PC-9 (cell line): Measurements from ENCODE around the gene CPN1. TPM values are rescaled to one million over a fixed set of nuclear protein-coding genes. Genes with fewer than 3 reads are reported as not detected.
"Not testable (repeated sequence)": the region's sequence is repeated elsewhere in the genome, so short reads cannot be mapped to it uniquely, and the experiment has no call there.

Experiments
- BruUV-seq: library from RNA; stranded (reverse); fragments of 400-500 nt; replicated peaks from 2 replicates; lab custom pipeline; 2021; lab: Mats Ljungman, UMichigan
- CTCF ChIA-PET: fragments of 300-600 bp; sonication (Branson Sonifier 250); formaldehyde crosslinking; loops from one replicate; lab custom pipeline; 2022; ENCODE audit warnings: antibody characterized with exemption; lab: Charles Lee
- POLR2A ChIA-PET: fragments of 300-600 bp; sonication (Branson Sonifier 250); formaldehyde crosslinking; loops from one replicate; lab custom pipeline; 2022; ENCODE audit warnings: antibody characterized with exemption; ENCODE audit not compliant: unreplicated experiment; lab: Charles Lee
- DNase-seq, 2 experiments: peaks; one replicate each; pipeline versions ENCODE4 v3.0.0 to v3.0.0-alpha.2; 2015 to 2022; ENCODE audit warnings: mixed read lengths in 1 of 2
- H2AFZ ChIP-seq: fragments of 200-600 bp; sonication (generic); 2 replicates; pipeline ENCODE4 v1.8.1; 2017; ENCODE audit warnings: antibody characterized with exemption
- H3F3A ChIP-seq: fragments of 200-600 bp; sonication (generic); 2 replicates; pipeline ENCODE4 v1.8.1; 2017; ENCODE audit warnings: antibody characterized with exemption, mild to moderate bottlenecking, low read depth; ENCODE audit not compliant: insufficient read depth
- H3K27ac ChIP-seq: fragments of 200-600 bp; sonication (generic); 2 replicates; pipeline ENCODE4 v1.6.1; 2016; ENCODE audit warnings: mixed run types
- H3K27me3 ChIP-seq: fragments of 200-600 bp; sonication (generic); 2 replicates; pipeline ENCODE4 v1.6.1; 2016; ENCODE audit warnings: low read depth, mixed run types; ENCODE audit not compliant: insufficient read depth
- H3K36me3 ChIP-seq: fragments of 200-600 bp; sonication (generic); 2 replicates; pipeline ENCODE4 v1.6.1; 2016; ENCODE audit warnings: low read depth, mixed run types
- H3K4me1 ChIP-seq: fragments of 200-600 bp; sonication (generic); replicated peaks from 2 replicates; pipeline ENCODE4 v1.6.1; 2016; ENCODE audit warnings: mixed run types; ENCODE audit not compliant: insufficient read depth
- H3K4me2 ChIP-seq: fragments of 200-600 bp; sonication (generic); 2 replicates; pipeline ENCODE4 v1.6.1; 2017; ENCODE audit warnings: mixed run types
- H3K4me3 ChIP-seq: fragments of 200-600 bp; sonication (generic); 2 replicates; pipeline ENCODE4 v1.6.1; 2016; ENCODE audit warnings: mixed run types
- H3K79me2 ChIP-seq: fragments of 200-600 bp; sonication (generic); 2 replicates; pipeline ENCODE4 v1.6.1; 2017; ENCODE audit warnings: low read depth, mixed run types
- H3K9me2 ChIP-seq: fragments of 200-600 bp; sonication (generic); 2 replicates; pipeline ENCODE4 v1.8.1; 2017; ENCODE audit warnings: mild to moderate bottlenecking; ENCODE audit not compliant: insufficient read depth
- H3K9me3 ChIP-seq: fragments of 200-600 bp; sonication (generic); 2 replicates; pipeline ENCODE4 v1.8.1; 2016; ENCODE audit warnings: low read depth; ENCODE audit not compliant: insufficient read depth
- H4K20me1 ChIP-seq: fragments of 200-600 bp; sonication (generic); 2 replicates; pipeline ENCODE4 v1.8.1; 2017; ENCODE audit not compliant: insufficient read depth
- EZH2 ChIP-seq: fragments of 200-600 bp; sonication (generic); IDR thresholded peaks from 2 replicates; pipeline ENCODE4 v1.8.0; 2017; ENCODE audit warnings: antibody characterized with exemption, low read depth
- intact Hi-C: fragments of 100-400 bp; cut with micrococcal nuclease; formaldehyde crosslinking; loops from one replicate; pipeline ENCODE4 v1.10.0; 2022; ENCODE audit not compliant: unreplicated experiment
- total RNA-seq: library from RNA; stranded (reverse); gene quantifications from 2 replicates; pipeline ENCODE4 v1.2.3, GENCODE V29; 2021
- TF ChIP-seq, protein P1 (sequence below): fragments of 200-600 bp; sonication (generic); conservative IDR thresholded peaks from 2 replicates; pipeline ENCODE4 v1.6.1; 2017; ENCODE audit warnings: mixed run types, antibody characterized with exemption, mild to moderate bottlenecking, moderate library complexity

Gene CPN1
- total RNA-seq, 1 experiment from 2014 or later: not detected

DNA sequence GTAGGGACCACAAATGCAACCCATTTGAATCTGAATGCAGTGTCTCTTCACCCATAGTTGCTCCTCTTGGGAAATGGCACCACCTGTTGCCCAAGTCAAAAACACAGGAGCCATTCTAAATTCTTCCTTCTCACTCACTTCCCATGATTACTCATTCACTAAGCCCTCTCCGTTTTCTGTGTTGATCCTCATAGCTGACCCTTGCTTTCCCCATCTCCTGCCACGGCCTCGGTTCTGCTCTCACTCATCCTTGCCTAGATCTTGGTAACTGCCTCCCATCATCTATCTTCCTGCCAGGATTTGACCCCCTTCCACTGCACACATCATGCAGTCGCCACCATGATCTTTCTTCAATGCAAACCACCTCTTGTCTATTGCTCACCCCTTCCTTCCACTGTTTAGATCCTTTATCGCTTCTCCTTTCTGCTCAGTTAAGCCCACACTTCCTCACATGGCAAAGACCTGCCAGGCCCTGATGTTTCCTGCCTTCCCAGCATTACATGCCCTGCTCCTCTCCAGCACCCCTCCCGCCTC lies 19.0 kb upstream of the CPN1 start:
- no peak overlapping the region for H3K4me2 ChIP-seq
- POLR2A ChIA-PET: no interaction called here

DNA sequence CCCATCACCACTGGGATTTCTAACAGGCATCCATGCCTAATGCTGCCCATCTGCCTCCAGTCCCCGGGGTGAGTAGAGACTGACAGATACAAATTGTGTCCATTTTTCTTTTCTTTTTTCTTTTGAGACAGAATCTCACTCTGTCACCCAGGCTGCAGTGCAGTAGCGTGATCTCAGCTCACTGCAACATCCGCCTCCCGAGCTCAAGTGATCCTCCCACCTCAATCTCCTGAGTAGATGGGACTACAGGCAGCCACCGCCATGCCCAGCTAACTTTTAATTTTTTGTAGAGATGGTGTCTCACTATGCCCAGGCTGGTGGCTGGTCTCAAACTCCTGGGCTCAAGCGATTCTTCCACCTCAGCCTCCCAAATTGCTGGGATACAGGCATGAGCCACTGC lies 7.6 kb upstream of the CPN1 start:
- CTCF ChIA-PET: no interaction called here
- H3K36me3 ChIP-seq: no peaks in the 10 kb centered on the region
- no peak overlapping the region for H3K27ac ChIP-seq
- H3F3A ChIP-seq: no peaks in the 10 kb centered on the region
- no peaks in the 10 kb centered on the region for H3K79me2 ChIP-seq
- H2AFZ ChIP-seq: no peak overlapping the region
- no peak overlapping the region for H3K4me2 ChIP-seq
- POLR2A ChIA-PET: no interaction called here
- no peak overlapping the region for H3K4me3 ChIP-seq
- no TSS peak for BruUV-seq
- no peaks in the 10 kb centered on the region for H3K9me2 ChIP-seq
- intact Hi-C loops: no loop called here
- no peaks in the 10 kb centered on the region for H3K9me3 ChIP-seq
- no peaks in the 10 kb centered on the region for H3K4me1 ChIP-seq
- DNase-seq: no peak
- TF ChIP-seq, protein P1, sequence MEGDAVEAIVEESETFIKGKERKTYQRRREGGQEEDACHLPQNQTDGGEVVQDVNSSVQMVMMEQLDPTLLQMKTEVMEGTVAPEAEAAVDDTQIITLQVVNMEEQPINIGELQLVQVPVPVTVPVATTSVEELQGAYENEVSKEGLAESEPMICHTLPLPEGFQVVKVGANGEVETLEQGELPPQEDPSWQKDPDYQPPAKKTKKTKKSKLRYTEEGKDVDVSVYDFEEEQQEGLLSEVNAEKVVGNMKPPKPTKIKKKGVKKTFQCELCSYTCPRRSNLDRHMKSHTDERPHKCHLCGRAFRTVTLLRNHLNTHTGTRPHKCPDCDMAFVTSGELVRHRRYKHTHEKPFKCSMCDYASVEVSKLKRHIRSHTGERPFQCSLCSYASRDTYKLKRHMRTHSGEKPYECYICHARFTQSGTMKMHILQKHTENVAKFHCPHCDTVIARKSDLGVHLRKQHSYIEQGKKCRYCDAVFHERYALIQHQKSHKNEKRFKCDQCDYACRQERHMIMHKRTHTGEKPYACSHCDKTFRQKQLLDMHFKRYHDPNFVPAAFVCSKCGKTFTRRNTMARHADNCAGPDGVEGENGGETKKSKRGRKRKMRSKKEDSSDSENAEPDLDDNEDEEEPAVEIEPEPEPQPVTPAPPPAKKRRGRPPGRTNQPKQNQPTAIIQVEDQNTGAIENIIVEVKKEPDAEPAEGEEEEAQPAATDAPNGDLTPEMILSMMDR: no peak
- no peaks in the 10 kb centered on the region for H3K27me3 ChIP-seq
- no peaks in the 10 kb centered on the region for H4K20me1 ChIP-seq

More for the DNA sequence above, 19.0 kb upstream of the CPN1 start:
- intact Hi-C loops: no loop called here
- H3K4me1 ChIP-seq: no peaks in the 10 kb centered on the region
- no peaks in the 10 kb centered on the region for H4K20me1 ChIP-seq
- H3K4me3 ChIP-seq: no peak overlapping the region
- H3K9me3 ChIP-seq: no peaks in the 10 kb centered on the region
- H3K27me3 ChIP-seq: no peaks in the 10 kb centered on the region
- H2AFZ ChIP-seq: no peak overlapping the region
- H3K27ac ChIP-seq: no peak overlapping the region
- CTCF ChIA-PET: no interaction called here
- no TSS peak for BruUV-seq
- DNase-seq: peak in 1 of 2 experiments; percentile 1
- no peaks in the 10 kb centered on the region for H3K79me2 ChIP-seq
- H3K9me2 ChIP-seq: no peaks in the 10 kb centered on the region
- TF ChIP-seq, protein P1: peak; percentile 24; the same call in 1 of the 2 replicates
- TF ChIP-seq EZH2: no peak
- no peaks in the 10 kb centered on the region for H3K36me3 ChIP-seq
- no peaks in the 10 kb centered on the region for H3F3A ChIP-seq

DNA sequence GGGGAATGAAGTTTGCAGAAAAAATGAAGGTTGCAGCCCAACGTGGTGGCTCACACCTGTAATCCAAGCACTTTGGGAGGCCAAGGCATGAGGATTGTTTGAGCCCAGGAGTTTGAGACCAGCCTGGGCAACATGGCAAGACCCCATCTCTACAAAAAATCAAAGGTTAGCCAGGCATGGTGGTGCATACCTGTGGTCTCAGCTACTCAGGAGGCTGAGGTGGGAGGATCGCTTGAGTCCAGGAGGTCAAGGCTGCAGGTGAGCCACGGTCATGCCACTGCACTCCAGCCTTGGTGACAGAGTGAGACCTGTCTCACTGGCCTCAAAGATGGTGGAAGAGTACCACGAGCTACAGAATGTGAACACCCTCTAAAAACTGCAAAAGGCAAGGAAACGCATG lies 5.0 kb upstream of the CPN1 start:
- DNase-seq, BruUV-seq, H2AFZ ChIP-seq, H3K27ac ChIP-seq, CTCF ChIA-PET, H3K4me2 ChIP-seq, H3K27me3 ChIP-seq, H3K9me3 ChIP-seq, intact Hi-C loops, H3K4me1 ChIP-seq, H3K79me2 ChIP-seq, H3F3A ChIP-seq, H3K9me2 ChIP-seq, H3K36me3 ChIP-seq, POLR2A ChIA-PET, H4K20me1 ChIP-seq, H3K4me3 ChIP-seq: not testable (repeated sequence)

DNA sequence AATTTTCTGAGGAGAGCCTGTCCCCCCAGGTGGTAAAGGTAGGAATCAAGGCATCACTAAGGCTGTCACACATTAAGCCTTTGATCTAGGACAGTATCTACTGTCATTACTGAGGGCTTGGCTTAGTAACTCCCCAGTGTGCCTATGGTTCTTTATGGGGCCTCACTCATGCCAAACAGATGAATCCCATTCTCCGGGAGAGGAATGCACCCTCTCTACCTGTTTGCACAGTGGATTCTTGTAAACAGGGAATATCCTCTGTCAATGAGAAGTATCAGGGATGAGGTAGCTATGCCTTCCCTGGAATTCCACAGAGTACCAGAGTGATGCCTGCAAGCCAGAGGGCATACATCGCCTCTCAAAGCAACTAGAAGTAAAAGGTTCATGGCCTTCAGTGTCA lies 3.9 kb upstream of the CPN1 start:
- H3K4me2 ChIP-seq: no peak overlapping the region
- no peaks in the 10 kb centered on the region for H3K79me2 ChIP-seq
- TF ChIP-seq, protein P1: no peak
- TF ChIP-seq EZH2: no peak
- H3K27ac ChIP-seq: no peak overlapping the region
- H3K9me3 ChIP-seq: no peaks in the 10 kb centered on the region
- H3K36me3 ChIP-seq: no peaks in the 10 kb centered on the region
- ChIA-PET POLR2A (no interaction called here), CTCF (no interaction called here)
- H3K4me3 ChIP-seq: no peak overlapping the region
- no peak for DNase-seq
- no peaks in the 10 kb centered on the region for H3K9me2 ChIP-seq
- H4K20me1 ChIP-seq: no peaks in the 10 kb centered on the region
- no peaks in the 10 kb centered on the region for H3K4me1 ChIP-seq
- H2AFZ ChIP-seq: no peak overlapping the region
- intact Hi-C loops: no loop called here
- H3K27me3 ChIP-seq: no peaks in the 10 kb centered on the region
- BruUV-seq: no TSS peak
- H3F3A ChIP-seq: no peaks in the 10 kb centered on the region
